DMS153 treated with DMSO at 0.1 percent for 48 hours (cell line): ENCODE results near the gene USH1C.

Experiments used
- DNase-seq: peaks from one replicate; lab custom pipeline; 2025; ENCODE audit not compliant: unreplicated experiment; lab: John Stamatoyannopoulos, UW

The USH1C gene

DNA sequence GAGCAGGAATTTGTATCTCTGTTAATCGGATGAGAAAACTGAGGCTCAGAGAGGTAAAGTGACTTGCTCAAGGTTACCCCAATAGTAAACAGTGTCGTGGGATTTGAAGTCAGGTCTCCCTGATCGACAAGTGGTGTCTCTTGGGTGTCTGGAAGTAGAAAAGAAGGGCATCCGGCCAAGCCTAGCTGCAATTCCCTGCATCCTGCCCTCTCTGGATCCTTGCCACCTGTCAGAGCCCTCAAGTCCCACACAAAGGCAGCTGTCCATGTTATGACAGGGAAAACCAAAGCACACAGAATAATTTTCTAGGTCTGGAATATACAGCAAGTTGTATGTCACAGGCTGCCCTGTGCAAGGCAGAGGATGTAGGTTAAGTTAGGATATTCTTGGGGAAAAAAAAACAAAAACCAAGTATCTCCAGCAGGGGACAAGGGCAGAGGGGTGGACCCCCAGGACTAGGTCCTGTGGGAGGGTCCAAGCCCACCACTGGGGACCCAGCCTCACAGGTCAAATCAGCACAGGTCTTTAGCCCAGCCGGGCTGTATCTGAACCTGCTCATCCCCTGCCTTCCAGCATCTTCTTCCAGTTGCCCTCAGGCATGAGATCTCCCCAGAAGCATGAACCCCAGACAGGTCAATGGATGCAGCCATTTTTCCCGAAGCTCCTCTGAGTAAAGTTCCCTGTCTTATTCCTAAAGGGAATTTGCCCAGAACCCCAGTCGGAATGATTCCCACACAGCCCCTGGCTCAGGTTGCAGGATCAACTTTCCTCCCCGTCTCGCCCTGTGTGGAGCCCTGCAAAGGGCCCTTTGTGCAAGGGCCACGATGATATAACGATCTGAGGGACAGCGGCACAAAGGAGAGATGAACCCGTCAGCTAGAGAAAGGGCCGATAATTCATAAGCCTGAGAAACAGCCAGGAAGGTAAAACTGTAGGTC, 15.0 kb downstream of the USH1C start:
- DNase-seq: peak; percentile 31

GRCh38 chr11:17528181-17528691, 16.0 kb downstream of the USH1C start:
- no peak for DNase-seq

DNA sequence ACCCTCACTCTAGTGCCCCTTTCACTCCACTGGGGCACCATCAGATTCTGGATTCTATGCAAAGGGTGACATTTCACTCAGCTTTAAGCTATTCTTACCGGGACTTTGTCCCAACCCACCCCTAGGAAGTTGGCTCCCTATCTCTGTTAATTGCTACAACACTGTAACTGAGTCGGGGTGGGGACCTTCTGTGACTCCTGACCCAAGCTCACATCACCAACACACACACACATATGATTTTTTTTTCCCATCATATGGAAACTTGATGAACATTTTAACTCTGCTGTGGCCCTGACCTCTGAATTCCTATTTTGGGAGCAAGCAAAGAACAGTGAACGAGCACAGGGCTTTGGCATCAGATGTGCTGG, 16.6 kb downstream of the USH1C start:
- DNase-seq: no peak

GRCh38 chr11:17526931-17527627, 17.1 kb downstream of the USH1C start:
- DNase-seq: no peak

DNA sequence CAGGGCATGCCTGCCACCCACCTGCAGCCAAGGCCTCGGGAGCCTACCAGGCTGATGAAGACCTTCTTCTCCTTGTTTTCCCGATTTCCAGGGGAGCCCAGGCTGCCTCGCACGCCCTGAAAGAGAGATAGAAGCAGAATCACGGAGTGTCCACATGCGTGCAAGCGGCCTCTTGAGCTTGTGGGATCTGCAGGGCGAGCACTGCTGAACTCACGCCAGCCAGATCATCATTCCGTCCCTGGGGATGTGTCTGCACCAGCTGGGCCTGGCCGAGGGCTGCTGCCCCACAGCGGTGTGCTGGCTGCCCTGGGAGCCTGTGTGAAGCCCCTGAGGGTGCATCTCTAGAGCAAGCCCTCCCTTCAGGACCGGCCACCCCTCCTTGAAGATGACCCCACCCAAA, 17.9 kb downstream of the USH1C start:
- DNase-seq: no peak

GRCh38 chr11:17525570-17525969, 18.6 kb downstream of the USH1C start:
- DNase-seq: no peak

DNA sequence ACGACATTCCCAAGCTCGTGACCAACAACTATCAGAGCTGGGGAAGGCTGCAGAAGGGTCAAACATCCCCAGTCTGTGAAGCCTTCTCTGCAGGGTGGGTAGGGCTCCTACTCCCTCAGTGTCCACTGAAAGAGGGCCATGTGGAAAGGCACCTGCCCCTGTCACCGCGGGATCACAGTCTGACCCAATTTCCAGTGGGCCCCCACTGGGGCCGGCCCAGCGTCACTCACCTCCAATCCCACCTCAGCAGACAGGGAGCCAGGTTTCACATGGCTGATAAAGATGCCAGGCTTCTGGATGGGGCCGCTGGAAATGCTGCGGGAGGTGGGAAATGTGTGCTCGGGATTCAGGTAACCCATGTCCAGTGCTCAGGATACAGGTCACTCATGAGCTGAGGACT, 20.0 kb downstream of the USH1C start:
- DNase-seq: no peak

- no peak for DNase-seq
Observed at GRCh38 chr11:17522655-17523054, 21.6 kb downstream of the USH1C start.

- no peak for DNase-seq
Observed at GRCh38 chr11:17521106-17521900, 22.9 kb downstream of the USH1C start.

- DNase-seq: no peak
Observed at GRCh38 chr11:17519061-17519885, 24.9 kb downstream of the USH1C start.

DNA sequence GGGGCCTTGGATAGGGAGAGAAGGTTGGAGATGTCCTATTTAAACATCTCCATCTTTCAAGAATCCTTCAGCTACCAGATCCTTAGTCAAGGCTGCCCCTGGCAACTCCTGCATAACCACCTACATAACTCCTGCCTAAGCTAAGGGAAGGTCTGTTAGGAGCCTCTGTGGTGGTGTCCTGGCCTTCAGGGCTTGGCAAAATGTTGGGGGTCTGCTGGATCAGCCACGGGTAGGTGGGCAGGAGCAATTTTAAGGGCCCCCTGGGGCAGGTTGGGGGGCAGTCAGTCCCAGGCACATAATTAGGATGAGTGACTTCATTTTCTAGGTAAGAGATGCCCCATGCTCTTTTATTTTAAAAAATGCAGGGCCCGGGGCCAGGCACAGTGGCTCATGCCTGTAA, 25.9 kb downstream of the USH1C start:
- DNase-seq: no peak

GRCh38 chr11:17517186-17517585, 27.0 kb downstream of the USH1C start:
- DNase-seq: no peak

GRCh38 chr11:17516551-17517150, 27.6 kb downstream of the USH1C start:
- DNase-seq: no peak

- DNase-seq: no peak
Observed at GRCh38 chr11:17515443-17516176, 28.6 kb downstream of the USH1C start.

GRCh38 chr11:17514476-17514875, 29.7 kb downstream of the USH1C start:
- DNase-seq: no peak

GRCh38 chr11:17513853-17514252, 30.4 kb downstream of the USH1C start:
- DNase-seq: no peak

DNA sequence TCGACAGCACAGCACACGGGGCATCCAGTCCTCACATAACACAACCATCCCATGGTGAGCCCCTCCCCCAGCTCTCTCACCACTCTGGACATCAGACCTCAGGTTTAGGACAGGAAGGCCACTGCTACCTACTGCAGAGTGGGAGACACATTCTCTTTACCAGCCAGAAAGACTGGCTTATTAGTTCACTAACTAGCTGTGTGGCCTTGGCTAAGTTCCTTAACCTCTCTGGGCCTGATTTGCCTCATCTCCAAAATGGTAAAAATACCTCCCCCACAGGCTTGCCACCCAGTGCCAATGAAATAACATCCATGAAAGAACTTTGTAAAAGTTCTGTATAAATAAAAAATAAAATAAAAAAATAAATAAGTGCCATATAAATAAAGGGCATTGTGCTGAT, 32.1 kb downstream of the USH1C start:
- no peak for DNase-seq

DNA sequence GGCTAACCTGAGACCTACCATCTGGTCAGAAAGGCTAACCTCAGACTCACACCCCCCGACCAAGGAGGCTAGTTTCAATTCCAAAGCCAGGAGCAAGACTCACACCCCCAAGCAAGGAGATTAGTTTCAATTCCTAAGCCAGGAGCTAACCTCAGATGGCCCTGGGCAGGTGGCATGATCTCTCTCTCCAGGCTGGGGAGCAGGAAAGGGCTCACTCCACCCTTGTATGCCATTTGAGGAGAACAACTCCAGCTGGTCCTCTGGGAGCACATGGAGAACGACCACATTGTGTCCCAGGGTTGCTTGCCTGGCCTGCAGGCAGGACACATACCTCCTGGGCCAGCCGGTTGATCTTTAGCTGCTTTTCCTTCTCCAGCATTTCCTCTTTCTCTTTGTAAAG, 32.6 kb downstream of the USH1C start:
- DNase-seq: no peak

DNA sequence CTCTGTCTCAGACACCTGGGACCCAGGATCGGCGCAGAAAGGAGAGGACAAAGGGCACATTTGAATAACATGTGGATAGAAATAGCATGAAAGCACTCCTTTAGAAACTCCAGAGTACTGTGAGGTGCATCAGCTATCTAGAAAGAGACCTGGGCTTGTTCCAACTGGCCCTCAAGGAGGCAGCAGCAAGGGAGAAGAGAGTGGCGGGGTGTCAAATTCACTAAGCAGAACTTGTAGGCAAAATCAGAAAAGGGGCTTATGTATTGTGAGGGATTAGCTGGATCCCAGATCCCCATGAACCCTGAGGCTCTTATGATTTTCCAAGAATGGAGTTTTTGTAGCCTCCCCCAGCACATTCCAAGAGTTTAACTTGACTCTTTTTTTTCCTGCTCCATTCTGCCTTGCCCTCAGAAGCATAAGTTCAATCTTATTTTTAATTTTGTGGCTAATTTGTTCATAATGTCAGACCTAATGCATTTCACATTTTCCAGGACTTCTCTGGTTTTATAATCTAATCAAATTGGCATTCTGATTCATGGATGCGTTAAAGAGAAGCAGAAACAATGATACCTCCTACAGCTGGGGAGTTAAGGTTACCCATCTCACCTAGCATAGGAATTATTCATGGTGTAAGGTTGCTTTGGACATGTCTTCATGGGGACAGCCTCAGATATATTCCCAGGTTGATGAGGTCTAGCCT, 33.6 kb downstream of the USH1C start:
- DNase-seq: no peak
